ENCODE measurements around the gene U2AF1L4.

DNA sequence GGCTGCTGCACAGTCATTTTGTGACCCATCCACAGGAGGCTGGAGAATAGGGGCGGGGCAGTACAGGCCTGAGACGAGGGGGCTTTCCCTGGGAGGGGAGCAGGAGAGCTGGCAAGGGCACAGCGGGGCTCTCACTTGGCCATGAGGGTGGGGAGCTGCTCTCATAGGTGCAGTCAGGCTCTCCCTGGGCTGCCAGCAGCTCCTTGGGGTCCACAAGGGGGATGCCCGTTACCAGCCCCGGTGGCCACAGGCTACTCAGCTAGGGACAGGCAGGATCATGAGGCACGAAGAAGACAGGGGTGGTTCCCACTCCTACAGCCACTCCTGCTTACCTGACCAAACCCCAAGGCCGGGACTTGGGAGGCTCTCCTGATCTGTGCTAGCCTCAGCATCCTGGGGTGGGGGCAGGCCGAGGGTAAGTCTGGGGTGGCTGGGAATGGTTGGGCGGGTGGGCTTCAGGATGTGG lies 46.6 kb upstream of the U2AF1L4 start:
- TF ChIP-seq, protein P1, sequence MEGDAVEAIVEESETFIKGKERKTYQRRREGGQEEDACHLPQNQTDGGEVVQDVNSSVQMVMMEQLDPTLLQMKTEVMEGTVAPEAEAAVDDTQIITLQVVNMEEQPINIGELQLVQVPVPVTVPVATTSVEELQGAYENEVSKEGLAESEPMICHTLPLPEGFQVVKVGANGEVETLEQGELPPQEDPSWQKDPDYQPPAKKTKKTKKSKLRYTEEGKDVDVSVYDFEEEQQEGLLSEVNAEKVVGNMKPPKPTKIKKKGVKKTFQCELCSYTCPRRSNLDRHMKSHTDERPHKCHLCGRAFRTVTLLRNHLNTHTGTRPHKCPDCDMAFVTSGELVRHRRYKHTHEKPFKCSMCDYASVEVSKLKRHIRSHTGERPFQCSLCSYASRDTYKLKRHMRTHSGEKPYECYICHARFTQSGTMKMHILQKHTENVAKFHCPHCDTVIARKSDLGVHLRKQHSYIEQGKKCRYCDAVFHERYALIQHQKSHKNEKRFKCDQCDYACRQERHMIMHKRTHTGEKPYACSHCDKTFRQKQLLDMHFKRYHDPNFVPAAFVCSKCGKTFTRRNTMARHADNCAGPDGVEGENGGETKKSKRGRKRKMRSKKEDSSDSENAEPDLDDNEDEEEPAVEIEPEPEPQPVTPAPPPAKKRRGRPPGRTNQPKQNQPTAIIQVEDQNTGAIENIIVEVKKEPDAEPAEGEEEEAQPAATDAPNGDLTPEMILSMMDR (IDR thresholded peaks at IDR 0.05) = no peak
- TF ChIP-seq EP300 (IDR thresholded peaks at IDR 0.05; ENCODE audit: low read depth) (no peak), POLR2A (IDR thresholded peaks at IDR 0.05) (no peak), POLR2AphosphoS5 (IDR thresholded peaks at IDR 0.05) (no peak)

Measured in transverse colon (tissue), 4 donors.